Panc1 (cell line): ENCODE measurements around the gene PBRM1.

Source experiments
- POLR2AphosphoS5 ChIP-seq: IDR thresholded peaks from 2 replicates; pipeline ENCODE4 v1.6.1; 2012; ENCODE audit warnings: mild to moderate bottlenecking, low read depth, low read length, moderate library complexity
- TCF7L2 ChIP-seq: IDR thresholded peaks from 2 replicates; pipeline ENCODE4 v1.6.1; 2011; ENCODE audit warnings: mild to moderate bottlenecking, low read depth, low read length, inconsistent platforms
- TF ChIP-seq, protein P1 (sequence below): fragments of 450-650 bp; IDR thresholded peaks from 2 replicates; pipeline ENCODE4 v1.5.1; 2017; ENCODE audit warnings: mild to moderate bottlenecking
- TF ChIP-seq, protein P2 (sequence below), 2 experiments: IDR thresholded peaks; 2 replicates each; pipeline ENCODE4 v1.6.1; 2011 to 2012; ENCODE audit warnings: low read depth in 2 of 2, control low read depth in 1 of 2, low read length in 1 of 2, mild to moderate bottlenecking in 1 of 2, moderate library complexity in 1 of 2; ENCODE audit not compliant: insufficient read depth in 1 of 2

DNA sequence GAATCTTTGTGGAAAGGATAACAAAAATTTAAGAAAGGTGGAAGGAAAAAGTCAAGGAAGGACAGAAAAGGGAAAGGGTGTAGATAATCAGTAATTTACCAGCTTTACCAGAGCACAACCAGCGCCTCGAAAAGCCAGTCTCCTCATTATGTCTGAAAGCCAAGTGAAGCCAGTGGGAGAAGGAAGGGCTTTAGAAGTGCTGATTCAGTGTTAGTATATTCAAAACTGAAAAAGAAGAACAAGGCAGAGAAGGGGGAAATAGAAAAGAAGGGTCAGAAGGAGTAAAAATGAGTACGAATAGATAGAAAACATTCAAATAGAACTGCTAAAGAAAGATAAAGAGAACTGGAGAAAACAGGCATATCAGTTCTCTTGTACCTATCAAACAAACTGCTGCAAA, 4.1 kb downstream of the PBRM1 start:
- TF ChIP-seq, protein P1, sequence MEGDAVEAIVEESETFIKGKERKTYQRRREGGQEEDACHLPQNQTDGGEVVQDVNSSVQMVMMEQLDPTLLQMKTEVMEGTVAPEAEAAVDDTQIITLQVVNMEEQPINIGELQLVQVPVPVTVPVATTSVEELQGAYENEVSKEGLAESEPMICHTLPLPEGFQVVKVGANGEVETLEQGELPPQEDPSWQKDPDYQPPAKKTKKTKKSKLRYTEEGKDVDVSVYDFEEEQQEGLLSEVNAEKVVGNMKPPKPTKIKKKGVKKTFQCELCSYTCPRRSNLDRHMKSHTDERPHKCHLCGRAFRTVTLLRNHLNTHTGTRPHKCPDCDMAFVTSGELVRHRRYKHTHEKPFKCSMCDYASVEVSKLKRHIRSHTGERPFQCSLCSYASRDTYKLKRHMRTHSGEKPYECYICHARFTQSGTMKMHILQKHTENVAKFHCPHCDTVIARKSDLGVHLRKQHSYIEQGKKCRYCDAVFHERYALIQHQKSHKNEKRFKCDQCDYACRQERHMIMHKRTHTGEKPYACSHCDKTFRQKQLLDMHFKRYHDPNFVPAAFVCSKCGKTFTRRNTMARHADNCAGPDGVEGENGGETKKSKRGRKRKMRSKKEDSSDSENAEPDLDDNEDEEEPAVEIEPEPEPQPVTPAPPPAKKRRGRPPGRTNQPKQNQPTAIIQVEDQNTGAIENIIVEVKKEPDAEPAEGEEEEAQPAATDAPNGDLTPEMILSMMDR: no peak
- no peak for TF ChIP-seq TCF7L2
- TF ChIP-seq POLR2AphosphoS5: no peak
- TF ChIP-seq, protein P2, sequence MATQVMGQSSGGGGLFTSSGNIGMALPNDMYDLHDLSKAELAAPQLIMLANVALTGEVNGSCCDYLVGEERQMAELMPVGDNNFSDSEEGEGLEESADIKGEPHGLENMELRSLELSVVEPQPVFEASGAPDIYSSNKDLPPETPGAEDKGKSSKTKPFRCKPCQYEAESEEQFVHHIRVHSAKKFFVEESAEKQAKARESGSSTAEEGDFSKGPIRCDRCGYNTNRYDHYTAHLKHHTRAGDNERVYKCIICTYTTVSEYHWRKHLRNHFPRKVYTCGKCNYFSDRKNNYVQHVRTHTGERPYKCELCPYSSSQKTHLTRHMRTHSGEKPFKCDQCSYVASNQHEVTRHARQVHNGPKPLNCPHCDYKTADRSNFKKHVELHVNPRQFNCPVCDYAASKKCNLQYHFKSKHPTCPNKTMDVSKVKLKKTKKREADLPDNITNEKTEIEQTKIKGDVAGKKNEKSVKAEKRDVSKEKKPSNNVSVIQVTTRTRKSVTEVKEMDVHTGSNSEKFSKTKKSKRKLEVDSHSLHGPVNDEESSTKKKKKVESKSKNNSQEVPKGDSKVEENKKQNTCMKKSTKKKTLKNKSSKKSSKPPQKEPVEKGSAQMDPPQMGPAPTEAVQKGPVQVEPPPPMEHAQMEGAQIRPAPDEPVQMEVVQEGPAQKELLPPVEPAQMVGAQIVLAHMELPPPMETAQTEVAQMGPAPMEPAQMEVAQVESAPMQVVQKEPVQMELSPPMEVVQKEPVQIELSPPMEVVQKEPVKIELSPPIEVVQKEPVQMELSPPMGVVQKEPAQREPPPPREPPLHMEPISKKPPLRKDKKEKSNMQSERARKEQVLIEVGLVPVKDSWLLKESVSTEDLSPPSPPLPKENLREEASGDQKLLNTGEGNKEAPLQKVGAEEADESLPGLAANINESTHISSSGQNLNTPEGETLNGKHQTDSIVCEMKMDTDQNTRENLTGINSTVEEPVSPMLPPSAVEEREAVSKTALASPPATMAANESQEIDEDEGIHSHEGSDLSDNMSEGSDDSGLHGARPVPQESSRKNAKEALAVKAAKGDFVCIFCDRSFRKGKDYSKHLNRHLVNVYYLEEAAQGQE (IDR thresholded peaks at IDR 0.05; ENCODE audit: insufficient read depth in 1 of 2, low read depth in 2 of 2, low read length in 1 of 2): no peak
